ENCODE measurements around the gene ENDOU. TPM values are rescaled to one million over a fixed set of nuclear protein-coding genes. Genes with fewer than 3 reads are reported as not detected.

Gene ENDOU
- total RNA-seq, 2 experiments from 2014 or later, result 0.08 TPM; not detected in 1

DNA sequence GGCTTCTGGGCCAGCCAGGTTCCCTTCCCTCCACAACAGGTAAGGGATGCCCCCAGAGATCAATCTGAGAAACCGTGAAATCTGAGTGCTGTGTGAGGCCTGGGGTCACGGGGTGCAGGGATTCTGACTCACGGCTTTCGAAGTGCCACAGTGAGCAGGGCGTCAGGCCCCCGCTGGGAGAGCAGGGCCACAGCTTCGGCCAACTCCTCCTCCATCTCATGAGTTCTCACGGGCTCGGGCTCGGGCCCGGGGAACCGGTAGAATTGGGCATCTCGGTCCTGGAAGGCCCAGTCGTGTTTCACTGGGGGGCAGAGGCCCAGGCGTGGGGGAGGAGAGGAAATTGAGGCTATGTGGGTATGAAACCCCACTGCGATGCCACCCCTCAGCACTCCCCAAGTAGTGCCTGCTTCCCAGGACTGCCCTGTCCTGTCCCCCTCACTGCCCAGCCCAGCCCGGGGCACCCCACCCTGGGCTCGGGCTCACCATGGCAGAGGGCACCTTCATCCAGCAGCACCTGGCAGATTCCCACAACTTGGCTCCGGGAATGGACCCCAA is 25.7 kb upstream of the ENDOU start:
- H3K27ac Mint-ChIP-seq, result no peak overlapping the region
- no peaks in the 10 kb centered on the region for H3K27me3 Mint-ChIP-seq
- peaks cover 15% of the 10 kb centered on the region for H3K4me1 Mint-ChIP-seq
- H3K36me3 Mint-ChIP-seq, result no peaks in the 10 kb centered on the region
- DNase-seq, result no peak
- no peak overlapping the region for H3K4me3 Mint-ChIP-seq
- no peaks in the 10 kb centered on the region for H3K9me3 Mint-ChIP-seq

DNA sequence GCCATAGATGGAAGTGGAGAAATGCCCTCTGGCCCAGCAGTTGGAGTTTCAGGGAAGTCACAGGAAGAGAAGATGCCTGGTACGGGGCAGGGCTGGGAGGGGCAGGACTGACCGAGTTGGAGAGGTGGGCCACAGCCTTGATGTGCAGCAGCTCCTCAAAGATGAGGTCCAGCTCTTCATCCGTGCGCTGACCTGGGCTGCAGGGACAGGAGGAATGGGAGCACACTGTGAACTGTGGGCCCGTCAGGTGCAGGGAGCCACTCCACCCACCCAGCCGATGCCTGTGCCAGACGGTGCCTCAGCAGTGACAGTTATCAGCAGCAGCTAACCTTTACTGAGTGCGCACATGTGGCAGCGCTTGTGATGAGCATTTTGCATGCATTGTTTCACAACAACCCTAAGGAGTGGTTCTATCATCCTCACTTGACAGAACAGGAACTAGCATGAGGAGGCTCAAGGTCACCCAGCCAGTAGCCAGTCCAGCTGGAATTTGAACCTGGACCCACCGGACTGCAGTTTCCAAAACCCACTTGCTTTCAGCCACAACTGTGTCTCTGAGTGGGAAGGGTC is 25.0 kb upstream of the ENDOU start:
- no peaks in the 10 kb centered on the region for H3K36me3 Mint-ChIP-seq
- no peak overlapping the region for H3K4me3 Mint-ChIP-seq
- H3K4me1 Mint-ChIP-seq, result peaks cover 8% of the 10 kb centered on the region
- no peak for DNase-seq
- no peaks in the 10 kb centered on the region for H3K27me3 Mint-ChIP-seq
- H3K9me3 Mint-ChIP-seq, result no peaks in the 10 kb centered on the region
- H3K27ac Mint-ChIP-seq, result no peak overlapping the region

DNA sequence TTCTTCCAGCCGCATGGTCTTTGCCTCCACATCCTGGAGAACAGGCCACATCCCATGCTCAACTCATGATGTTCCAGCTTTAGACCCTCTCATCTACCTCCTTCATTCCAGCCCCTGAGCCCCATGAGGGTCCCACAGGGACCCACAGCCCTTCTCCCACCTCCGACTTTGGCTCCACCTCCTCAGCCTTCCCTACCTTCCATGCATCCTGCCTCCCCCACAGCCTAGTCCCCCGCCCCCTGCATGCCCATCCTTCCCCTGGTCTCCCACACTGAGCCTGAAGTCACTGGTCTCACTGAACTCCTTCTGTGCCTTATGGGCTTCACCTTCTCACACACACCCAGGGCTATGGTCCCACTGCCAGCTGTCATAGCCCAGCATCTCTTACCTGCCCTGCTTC is 23.6 kb upstream of the ENDOU start:
- DNase-seq, result no peak
- no peaks in the 10 kb centered on the region for H3K27me3 Mint-ChIP-seq
- H3K4me3 Mint-ChIP-seq, result no peak overlapping the region
- H3K36me3 Mint-ChIP-seq, result no peaks in the 10 kb centered on the region
- H3K9me3 Mint-ChIP-seq, result no peaks in the 10 kb centered on the region
- H3K27ac Mint-ChIP-seq, result no peak overlapping the region
- no peaks in the 10 kb centered on the region for H3K4me1 Mint-ChIP-seq

DNA sequence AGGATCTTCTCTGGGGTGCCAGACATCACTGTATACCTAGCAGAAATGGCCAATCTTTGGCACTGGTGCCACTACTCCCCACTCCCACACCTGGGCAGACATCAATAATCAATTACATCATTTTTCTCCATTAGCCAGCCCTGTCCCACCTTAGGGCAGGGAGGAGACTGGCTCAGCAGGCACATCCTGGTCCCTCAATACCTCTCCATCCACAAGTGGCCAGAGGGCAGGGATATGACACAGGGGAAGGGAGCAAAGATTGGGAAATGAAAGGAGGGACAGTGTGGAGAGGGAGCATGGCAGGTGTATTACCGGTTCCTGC is 23.2 kb upstream of the ENDOU start:
- no peak for DNase-seq
- Mint-ChIP-seq H3K4me1 (no peaks in the 10 kb centered on the region), H3K9me3 (no peaks in the 10 kb centered on the region), H3K4me3 (no peak overlapping the region), H3K36me3 (no peaks in the 10 kb centered on the region), H3K27ac (no peak overlapping the region), H3K27me3 (no peaks in the 10 kb centered on the region)

DNA sequence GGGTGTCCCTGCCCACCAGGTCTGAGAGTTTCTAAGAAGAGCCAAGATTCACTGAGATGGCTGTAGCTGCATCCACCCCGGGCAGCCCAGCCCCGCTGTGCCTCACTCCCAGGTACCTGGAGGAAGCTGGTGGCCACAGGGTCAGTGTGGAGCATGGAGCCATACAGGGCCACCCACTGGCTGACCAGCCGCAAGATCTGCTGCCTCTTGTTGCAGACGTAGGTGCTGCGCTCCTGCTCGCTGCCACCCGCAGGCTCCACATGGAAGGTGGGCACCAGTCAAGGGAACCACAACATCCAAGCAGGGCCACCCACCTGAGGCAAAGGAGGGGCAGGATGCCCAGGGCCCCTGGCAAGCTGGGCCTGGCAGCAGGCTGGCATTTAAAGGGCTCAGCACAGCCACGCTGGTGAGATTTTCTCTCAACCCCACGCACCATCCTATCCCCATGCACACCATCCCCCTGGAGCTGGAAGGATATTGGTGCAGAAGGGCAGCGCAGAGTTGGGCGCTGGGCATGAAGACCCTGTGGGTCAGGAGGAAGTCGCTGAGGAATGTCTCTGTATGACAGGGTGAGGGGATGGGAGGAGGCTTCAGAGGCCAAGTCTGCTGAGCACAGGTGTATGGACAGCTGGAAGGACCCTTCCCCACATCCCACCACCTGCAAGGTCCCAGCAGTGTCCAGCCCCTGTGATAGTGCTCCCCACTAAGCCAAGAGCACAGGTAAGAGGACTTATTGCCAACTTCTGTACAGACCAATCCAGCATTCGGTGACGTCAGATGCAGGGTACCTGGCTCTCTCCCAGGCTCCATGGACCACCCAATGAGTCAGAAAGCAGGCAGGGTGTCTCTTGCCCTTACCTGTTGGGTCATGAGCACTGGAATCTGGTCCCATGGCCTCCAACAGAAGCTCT is 22.6 kb upstream of the ENDOU start:
- H3K4me1 Mint-ChIP-seq, result no peaks in the 10 kb centered on the region
- H3K4me3 Mint-ChIP-seq, result no peak overlapping the region
- H3K27ac Mint-ChIP-seq, result no peak overlapping the region
- H3K36me3 Mint-ChIP-seq, result no peaks in the 10 kb centered on the region
- H3K9me3 Mint-ChIP-seq, result no peaks in the 10 kb centered on the region
- no peak for DNase-seq
- no peaks in the 10 kb centered on the region for H3K27me3 Mint-ChIP-seq

DNA sequence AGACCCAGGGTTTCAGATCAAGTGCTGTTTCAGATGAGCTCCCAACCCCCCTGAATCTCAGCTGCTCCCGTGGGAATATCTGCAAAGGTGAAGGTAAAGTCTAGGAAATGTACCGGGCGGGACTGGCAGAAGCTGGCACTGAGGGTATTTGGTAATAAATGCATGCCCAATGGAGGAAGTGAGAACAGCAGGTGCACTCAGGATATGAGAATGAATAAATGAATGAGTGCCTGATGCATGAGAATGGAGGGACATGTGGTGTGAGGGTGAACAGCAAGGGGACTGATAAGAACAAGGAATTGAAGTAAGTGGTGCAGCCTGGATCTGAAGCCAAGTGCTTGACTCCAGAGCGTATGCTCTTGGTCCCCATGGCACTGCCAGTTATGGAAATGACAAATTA is 21.8 kb upstream of the ENDOU start:
- Mint-ChIP-seq H3K36me3 (no peaks in the 10 kb centered on the region), H3K4me1 (peaks cover 3% of the 10 kb centered on the region), H3K27ac (no peak overlapping the region), H3K9me3 (no peaks in the 10 kb centered on the region), H3K27me3 (no peaks in the 10 kb centered on the region), H3K4me3 (no peak overlapping the region)
- no peak for DNase-seq

DNA sequence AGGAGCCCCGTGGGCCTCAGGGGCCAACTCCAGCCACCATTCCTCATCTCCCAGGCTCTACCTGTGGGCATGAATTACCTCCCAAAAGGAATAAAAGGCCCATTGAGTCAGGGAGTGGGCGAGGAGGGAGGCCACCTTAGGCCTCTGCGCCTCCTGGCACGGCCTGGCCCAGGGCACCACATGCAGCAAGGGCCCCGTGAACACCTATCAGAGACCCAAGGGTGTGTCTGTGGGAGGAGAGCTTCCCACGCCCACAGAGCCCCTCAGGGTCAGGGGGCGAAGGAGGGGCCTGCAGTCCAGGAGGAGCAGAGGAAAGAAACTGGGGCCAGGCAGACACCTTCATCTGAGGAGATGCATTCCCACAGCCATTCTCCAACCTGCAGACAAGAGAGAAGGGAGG is 21.2 kb upstream of the ENDOU start:
- Mint-ChIP-seq H3K9me3 (no peaks in the 10 kb centered on the region), H3K27ac (no peak overlapping the region), H3K36me3 (no peaks in the 10 kb centered on the region), H3K27me3 (no peaks in the 10 kb centered on the region), H3K4me1 (peaks cover 4% of the 10 kb centered on the region), H3K4me3 (no peak overlapping the region)
- DNase-seq, result no peak

DNA sequence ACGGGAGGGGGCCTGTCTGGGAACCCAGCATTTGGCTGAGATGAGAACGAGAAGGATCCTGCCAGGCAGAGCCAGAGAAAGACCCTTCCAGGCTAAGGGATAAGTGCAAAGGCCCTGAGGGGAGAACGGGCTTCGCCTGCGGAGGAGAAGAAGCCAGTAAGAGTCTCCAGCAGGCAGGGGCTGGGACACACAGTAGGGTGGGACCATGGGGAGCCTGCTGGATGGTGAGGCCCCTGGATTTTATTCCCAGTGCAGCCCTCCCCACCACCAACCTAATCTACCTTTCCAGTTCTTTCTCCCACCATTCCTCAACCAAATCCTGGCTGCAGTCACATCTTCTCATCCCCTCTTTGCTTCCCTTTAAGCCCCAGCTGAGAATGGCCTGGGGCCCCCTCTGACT is 20.8 kb upstream of the ENDOU start:
- no peaks in the 10 kb centered on the region for H3K9me3 Mint-ChIP-seq
- H3K4me1 Mint-ChIP-seq, result peaks cover 9% of the 10 kb centered on the region
- H3K4me3 Mint-ChIP-seq, result no peak overlapping the region
- DNase-seq, result no peak
- no peaks in the 10 kb centered on the region for H3K27me3 Mint-ChIP-seq
- H3K27ac Mint-ChIP-seq, result no peak overlapping the region
- H3K36me3 Mint-ChIP-seq, result no peaks in the 10 kb centered on the region

DNA sequence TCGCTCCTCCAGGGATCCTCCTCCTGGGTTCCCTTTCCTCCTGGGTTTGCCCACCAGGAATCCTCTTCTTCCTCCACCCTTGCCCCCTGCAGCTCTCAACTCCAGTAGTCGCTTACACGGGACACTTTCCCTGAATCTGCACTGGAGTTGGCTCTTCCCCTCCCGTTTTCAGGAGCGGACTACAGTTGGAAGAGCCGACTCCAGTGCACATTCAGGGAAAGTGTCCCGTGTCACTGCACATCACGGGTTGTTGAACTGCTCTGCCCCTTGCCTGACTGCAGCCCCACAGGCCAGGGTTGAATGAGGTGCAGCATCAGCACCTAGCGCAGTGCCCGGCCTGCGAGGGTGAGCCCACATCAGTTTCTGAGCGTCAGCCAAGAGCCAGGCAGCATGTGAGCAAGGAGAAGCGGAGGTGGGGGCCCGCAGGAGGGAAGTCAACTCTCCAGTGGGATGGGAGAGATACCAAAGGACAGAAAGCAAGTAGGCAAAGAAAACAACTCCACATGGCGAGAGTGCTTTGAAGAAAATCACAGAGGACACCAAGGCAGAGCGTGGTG is 20.3 kb upstream of the ENDOU start:
- no peaks in the 10 kb centered on the region for H3K36me3 Mint-ChIP-seq
- no peak for DNase-seq
- no peak overlapping the region for H3K4me3 Mint-ChIP-seq
- H3K27ac Mint-ChIP-seq, result no peak overlapping the region
- H3K27me3 Mint-ChIP-seq, result no peaks in the 10 kb centered on the region
- no peaks in the 10 kb centered on the region for H3K9me3 Mint-ChIP-seq
- H3K4me1 Mint-ChIP-seq, result peaks cover 9% of the 10 kb centered on the region

DNA sequence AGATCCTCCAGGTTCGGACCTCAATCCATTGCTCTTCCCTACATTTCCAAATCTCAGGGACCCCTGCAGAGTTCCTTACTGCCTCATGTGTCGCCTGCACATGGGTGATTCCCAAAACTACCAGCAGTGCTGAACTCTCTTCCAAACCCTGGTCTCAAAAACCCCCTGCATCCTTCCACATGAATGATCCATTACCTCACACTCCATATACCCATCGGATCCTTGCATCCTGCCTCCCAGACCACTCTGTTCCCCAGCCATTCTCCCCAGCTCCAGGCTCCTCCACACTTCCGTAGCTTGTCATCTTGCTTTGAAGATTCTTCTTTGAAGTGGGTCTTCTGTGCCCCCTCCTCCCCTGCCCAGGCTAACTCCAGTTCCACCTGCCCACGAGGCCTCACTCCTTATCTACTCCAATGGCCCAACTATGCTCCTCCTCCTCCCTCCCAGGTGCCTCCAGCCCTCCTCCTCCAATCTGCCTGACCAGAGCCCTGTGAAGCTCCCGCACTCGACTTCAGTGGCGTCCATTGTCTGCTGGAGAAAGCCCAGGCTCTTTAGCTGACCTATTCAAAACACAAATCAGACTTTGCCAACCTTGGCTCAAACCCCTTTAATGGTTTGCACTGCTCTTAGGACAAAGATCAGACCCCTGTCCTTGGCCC is 19.6 kb upstream of the ENDOU start:
- Mint-ChIP-seq H3K9me3 (no peaks in the 10 kb centered on the region), H3K27me3 (no peaks in the 10 kb centered on the region), H3K27ac (no peak overlapping the region), H3K4me1 (peaks cover 9% of the 10 kb centered on the region), H3K4me3 (no peak overlapping the region), H3K36me3 (no peaks in the 10 kb centered on the region)
- no peak for DNase-seq

DNA sequence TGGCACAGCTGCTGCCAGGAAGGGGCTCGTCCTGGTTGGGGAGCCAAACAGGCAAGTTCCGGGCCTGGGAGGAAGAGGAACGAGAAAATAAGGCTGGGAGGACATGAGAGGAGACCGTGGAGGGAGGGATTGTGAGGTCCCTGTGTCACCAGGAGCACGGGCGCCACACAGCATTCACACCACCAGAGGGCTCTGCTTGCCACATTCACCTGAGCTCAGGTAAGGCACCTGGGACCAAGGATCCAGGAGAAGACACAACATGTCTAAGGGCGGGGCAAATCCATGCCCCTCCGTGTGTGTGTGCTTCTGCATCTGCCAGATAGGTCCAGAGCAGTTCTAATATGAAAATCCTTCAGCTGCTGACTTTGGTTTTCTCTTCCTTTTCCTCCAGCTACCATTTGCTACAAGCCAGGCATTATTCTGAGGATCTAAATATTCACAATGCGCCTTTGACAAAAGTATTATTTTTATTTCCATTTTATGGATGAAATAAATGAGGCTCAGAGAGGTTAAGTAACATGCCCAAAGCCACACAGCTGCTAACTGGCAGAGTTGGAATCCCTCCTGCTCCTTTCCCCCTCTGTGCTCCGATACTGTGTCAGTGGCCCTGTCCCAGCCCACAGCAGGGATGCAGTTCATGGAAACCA is 18.8 kb upstream of the ENDOU start:
- H3K27ac Mint-ChIP-seq, result no peak overlapping the region

DNA sequence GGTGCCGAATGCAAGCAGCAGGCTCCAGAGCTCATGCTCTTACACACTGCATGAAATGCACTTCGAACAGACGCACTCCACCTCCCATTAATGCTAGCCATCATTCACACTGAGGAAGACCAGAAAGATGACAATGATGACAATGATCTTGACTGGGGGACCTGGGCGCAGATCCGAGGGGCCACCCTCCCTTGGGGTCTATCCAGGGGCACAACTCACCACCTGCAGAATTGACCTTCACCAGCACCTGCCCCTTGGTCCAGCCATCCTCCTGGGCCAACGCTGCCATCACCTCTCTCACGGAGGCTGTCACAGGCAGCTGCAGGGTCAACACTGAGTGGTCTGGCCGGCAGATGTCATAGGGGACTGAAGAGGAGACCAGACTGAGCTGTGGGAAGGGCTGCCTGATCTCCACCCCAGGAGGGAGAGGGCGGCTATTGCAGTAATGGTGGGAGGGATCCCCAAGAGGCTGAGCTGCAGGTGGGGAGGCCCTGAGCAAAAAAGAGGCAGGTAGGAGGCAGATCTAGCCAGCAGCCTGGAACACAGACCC is 18.1 kb upstream of the ENDOU start:
- no peaks in the 10 kb centered on the region for H3K36me3 Mint-ChIP-seq
- DNase-seq, result no peak
- no peak overlapping the region for H3K4me3 Mint-ChIP-seq
- no peaks in the 10 kb centered on the region for H3K9me3 Mint-ChIP-seq
- peaks cover 11% of the 10 kb centered on the region for H3K4me1 Mint-ChIP-seq
- no peaks in the 10 kb centered on the region for H3K27me3 Mint-ChIP-seq
- H3K27ac Mint-ChIP-seq, result no peak overlapping the region

More for the DNA sequence above, 18.8 kb upstream of the ENDOU start:
- peaks cover 9% of the 10 kb centered on the region for H3K4me1 Mint-ChIP-seq
- no peaks in the 10 kb centered on the region for H3K36me3 Mint-ChIP-seq
- no peaks in the 10 kb centered on the region for H3K9me3 Mint-ChIP-seq
- DNase-seq, result peak; percentile 46
- H3K27me3 Mint-ChIP-seq, result no peaks in the 10 kb centered on the region
- H3K4me3 Mint-ChIP-seq, result no peak overlapping the region

DNA sequence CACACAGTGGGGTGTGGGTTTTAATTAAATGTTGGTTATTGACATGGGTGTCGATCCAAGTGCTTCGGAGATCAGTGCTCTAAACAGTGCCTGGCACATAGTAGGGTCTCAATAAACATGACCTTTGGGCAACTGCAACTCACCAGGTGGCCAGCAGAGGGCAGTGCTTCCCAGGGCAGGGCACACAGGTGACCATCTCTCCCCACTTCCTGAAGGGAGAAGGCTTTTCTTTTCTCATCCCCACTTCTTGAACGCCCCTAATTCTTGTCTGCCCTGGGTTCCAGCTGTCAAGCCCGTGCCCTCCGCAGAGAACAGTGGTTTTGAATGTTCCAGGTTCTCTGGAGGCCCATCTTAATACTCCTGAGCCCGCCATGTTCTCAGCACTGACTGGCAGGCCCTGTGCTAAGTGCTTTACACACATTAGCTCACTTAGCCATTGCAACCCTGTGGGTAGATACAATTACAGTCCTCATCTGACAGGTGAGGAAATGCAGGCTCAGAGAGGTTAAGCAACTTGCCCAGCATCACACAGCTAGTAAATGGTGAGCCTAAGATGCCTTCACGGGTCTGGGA is 17.0 kb upstream of the ENDOU start:
- Mint-ChIP-seq H3K9me3 (no peaks in the 10 kb centered on the region), H3K4me1 (peaks cover 11% of the 10 kb centered on the region), H3K27ac (no peak overlapping the region), H3K36me3 (no peaks in the 10 kb centered on the region), H3K27me3 (no peaks in the 10 kb centered on the region), H3K4me3 (no peak overlapping the region)
- peak; percentile 70 for DNase-seq

DNA sequence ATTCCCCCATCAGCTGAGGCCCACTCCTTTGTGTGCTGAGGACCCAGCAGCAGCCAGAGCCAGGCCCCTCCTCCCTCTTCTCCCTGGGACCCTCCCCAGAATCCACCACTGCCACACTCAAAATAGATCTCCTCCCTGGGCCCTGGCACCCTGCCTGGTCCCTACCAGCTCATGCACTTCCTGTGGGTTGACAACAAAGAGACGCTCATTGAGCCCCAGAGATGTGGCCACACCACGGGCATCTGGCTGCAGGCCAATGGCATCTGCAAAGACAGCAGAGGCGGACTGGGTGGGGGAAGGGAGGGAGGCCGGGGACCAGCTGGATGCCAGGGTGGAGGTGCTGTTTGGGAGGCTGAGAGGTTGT is 16.0 kb upstream of the ENDOU start:
- H3K4me1 Mint-ChIP-seq, result peaks cover 11% of the 10 kb centered on the region
- no peak overlapping the region for H3K27ac Mint-ChIP-seq
- DNase-seq, result peak; percentile 41
- no peaks in the 10 kb centered on the region for H3K36me3 Mint-ChIP-seq
- H3K4me3 Mint-ChIP-seq, result no peak overlapping the region
- H3K27me3 Mint-ChIP-seq, result no peaks in the 10 kb centered on the region
- no peaks in the 10 kb centered on the region for H3K9me3 Mint-ChIP-seq
